ENCODE data around the gene LINC00237. TPM values are rescaled to one million over a fixed set of nuclear protein-coding genes. Genes with fewer than 3 reads are reported as not detected.

The LINC00237 gene
- total RNA-seq, 3 donors from 2014 or later: not detected

DNA sequence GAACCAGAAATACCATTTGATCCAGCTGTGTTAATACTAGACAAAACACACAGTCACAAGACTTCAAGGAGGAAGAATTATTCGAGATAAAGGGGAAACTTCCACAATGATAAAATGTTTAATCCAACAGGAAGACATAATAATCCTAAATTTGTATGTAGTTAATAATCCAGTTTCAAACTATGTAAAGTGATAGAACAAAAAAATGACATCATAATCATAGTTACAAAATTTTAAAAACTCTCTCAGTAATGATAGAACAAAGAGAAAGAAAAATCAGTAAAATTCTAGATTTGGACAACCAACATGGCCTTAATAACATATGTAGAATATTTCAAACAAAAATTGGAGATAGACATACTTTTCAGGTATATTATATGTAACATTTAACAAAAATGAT lies 38.9 kb downstream of the LINC00237 start:
- no peak for ATAC-seq
- no peak for DNase-seq
- peaks cover 6% of the 10 kb centered on the region for H3K9me3 Mint-ChIP-seq
- peaks cover 26% of the 10 kb centered on the region for H3K27me3 Mint-ChIP-seq (ENCODE audit: low read depth)
- H3K4me1 Mint-ChIP-seq (ENCODE audit: low read depth): no peaks in the 10 kb centered on the region
- H3K36me3 Mint-ChIP-seq (ENCODE audit: insufficient read depth): no peaks in the 10 kb centered on the region
- H3K4me3 Mint-ChIP-seq: no peak overlapping the region

DNA sequence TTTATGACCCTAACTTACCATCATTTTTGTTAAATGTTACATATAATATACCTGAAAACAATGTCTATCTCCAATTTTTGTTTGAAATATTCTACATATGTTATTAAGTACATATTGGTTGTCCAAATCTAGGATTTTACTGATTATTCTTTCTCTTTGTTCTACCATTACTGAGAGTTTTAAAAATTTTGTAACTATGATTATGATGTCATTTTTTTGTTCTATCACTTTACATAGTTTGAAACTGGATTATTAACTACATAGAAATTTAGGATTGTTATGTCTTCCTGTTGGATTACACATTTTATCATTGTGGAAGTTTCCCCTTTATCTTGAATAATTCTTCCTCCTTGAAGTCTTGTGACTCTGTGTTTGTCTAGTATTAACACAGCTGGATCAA lies 41.2 kb downstream of the LINC00237 start:
- Mint-ChIP-seq H3K9me3 (peaks cover 6% of the 10 kb centered on the region), H3K36me3 (ENCODE audit: insufficient read depth) (no peaks in the 10 kb centered on the region), H3K27me3 (ENCODE audit: low read depth) (peaks cover 35% of the 10 kb centered on the region), H3K4me3 (no peak overlapping the region), H3K4me1 (ENCODE audit: low read depth) (no peaks in the 10 kb centered on the region)
- DNase-seq: no peak
- no peak for ATAC-seq

DNA sequence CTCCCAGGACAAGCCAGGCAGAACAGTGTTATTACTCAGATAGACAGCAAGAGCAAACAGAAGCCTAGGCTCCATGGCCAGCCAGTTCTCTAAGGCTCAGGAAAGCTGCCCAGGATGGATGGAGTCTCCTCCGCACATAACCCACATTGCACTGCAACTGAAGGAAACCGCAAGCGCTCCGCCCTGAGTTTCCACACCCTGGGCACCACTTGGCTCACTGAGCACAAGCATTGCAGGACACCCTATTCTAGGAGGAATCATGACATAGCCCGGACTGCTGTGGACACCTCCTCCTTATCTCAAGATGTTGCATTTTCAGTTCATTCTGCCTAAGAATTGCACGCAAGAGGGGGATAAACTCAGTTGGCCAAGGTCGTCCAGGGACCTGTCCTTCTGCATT lies 42.9 kb downstream of the LINC00237 start:
- ATAC-seq: no peak
- no peaks in the 10 kb centered on the region for H3K4me1 Mint-ChIP-seq (ENCODE audit: low read depth)
- no peak overlapping the region for H3K4me3 Mint-ChIP-seq
- H3K36me3 Mint-ChIP-seq (ENCODE audit: insufficient read depth): no peaks in the 10 kb centered on the region
- DNase-seq: no peak
- peaks cover 6% of the 10 kb centered on the region for H3K9me3 Mint-ChIP-seq
- peaks cover 43% of the 10 kb centered on the region for H3K27me3 Mint-ChIP-seq (ENCODE audit: low read depth)

DNA sequence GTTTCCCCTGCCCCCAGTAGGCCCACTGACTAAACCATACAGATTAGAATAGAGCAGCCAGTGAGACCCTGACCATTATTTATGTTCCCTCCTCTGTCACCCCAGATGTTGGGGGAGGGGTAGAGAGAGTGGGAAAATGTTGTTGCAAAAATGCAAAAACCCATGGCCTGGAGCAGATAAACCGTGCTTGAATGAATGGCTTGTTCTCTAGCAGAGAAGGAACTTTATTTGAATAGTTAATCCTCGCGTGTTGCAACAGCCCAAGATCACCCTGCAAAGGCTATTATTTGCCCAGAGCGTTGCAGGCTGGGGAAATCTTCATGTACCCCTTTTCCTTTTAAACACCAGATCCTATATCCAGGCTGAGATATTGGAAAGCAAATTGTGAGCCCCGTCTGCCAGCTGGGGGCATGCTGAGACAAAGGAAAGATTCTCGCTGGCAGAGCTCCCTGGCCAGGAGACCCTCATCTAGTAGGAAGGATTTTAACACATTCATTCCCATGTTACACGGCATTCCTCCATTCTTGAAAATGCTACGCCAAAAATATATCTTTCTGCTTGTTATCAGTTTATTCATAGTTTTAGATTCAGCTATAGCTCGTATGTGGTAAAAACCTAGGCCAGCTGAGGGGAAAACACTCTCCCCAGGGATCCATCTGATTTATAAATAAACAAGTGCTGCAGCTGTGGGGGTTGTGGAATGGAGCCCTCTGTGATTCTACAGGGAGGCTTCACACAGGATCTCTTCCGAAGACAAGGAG lies 53.0 kb downstream of the LINC00237 start:
- no peaks in the 10 kb centered on the region for H3K9me3 Mint-ChIP-seq
- H3K4me3 Mint-ChIP-seq: no peak overlapping the region
- DNase-seq (no peak), ATAC-seq (no peak)
- peaks cover 25% of the 10 kb centered on the region for H3K27me3 Mint-ChIP-seq (ENCODE audit: low read depth)
- H3K36me3 Mint-ChIP-seq (ENCODE audit: insufficient read depth): no peaks in the 10 kb centered on the region
- no peaks in the 10 kb centered on the region for H3K4me1 Mint-ChIP-seq (ENCODE audit: low read depth)

DNA sequence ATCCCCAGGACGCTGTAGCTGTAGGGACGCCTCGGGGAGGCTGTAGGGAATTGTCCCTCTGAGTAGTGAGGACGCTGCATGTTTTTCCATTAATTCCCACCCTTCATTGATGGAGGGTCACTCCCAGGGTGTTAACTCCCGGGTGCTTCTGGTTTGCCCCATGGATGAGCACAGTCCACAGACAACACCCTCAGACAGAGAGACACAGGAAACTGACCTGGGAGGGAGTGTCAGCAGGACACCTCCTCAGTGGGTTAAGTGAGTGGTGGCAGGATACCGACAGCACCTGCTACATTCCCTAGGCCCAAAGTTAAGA lies 53.5 kb downstream of the LINC00237 start:
- Mint-ChIP-seq H3K4me3 (no peak overlapping the region), H3K9me3 (no peaks in the 10 kb centered on the region), H3K4me1 (ENCODE audit: low read depth) (no peaks in the 10 kb centered on the region), H3K36me3 (ENCODE audit: insufficient read depth) (no peaks in the 10 kb centered on the region), H3K27me3 (ENCODE audit: low read depth) (peaks cover 21% of the 10 kb centered on the region)
- ATAC-seq: no peak
- DNase-seq: no peak

DNA sequence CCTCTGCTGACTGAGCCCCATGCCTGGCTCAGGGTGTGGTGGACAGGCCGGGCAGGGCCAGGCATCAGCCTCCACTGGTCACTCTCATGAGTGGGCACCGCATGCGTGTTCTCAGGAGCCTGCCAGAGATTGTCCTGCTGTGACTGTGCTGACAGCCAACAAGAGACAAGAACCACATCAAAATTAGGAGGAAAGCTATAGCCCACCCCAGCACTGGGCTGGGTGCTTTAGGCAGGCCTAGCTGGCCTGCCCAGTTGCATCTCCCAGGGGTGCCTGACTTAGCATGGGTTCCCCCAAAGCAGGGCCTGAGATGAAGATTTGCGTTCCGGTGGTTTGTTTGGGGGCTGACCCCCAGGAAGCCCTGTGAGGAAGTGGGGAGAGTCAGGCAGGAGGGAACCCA lies 53.9 kb downstream of the LINC00237 start:
- no peak for DNase-seq
- Mint-ChIP-seq H3K9me3 (no peaks in the 10 kb centered on the region), H3K36me3 (ENCODE audit: insufficient read depth) (no peaks in the 10 kb centered on the region), H3K27me3 (ENCODE audit: low read depth) (peaks cover 21% of the 10 kb centered on the region), H3K4me3 (no peak overlapping the region), H3K4me1 (ENCODE audit: low read depth) (no peaks in the 10 kb centered on the region)
- no peak for ATAC-seq

DNA sequence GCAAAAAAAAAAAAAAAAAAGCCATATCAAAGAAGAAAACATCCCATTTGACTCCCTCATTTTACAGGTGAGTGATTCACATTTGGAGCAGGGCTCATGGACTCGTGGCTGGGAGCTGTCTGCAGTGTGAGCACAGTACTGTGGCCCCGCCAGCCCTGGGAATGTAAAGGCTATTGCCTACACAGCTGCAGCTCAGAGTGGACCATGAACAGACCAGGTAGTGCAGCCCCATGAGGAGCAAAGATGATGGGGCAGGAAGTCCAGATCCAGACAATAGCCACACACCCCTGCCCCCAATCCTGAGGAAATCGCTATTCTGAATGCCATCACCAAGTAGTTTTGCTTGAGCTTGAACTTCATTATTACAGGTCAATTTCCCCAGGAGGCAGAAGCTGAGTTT lies 55.4 kb downstream of the LINC00237 start:
- H3K36me3 Mint-ChIP-seq (ENCODE audit: insufficient read depth): no peaks in the 10 kb centered on the region
- ATAC-seq: no peak

DNA sequence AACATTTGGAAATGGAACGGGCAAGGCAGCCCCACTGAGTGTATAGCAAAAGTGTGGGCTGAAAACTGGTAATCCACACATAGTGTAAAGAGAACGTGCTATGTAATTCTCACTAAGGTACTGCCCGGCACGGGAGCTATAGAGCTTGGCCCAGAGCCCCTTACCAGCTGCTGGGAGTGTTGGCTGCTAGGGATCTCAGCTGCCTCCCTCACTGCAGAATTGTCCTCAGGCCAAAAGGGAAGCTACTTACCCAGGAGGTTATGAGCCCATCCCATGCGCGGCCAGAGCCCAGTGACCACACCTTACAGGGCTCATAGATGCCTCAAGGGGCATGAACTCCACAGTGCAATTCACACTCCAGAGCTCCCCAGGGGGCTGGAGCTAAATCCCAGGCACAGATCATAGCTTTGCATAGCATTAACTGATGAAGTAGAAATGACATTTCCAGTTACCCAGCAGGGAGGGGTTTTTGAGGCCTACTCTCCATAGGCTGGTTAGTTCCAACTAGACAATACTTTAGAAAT lies 56.8 kb downstream of the LINC00237 start:
- H3K9me3 Mint-ChIP-seq: no peaks in the 10 kb centered on the region
- H3K4me1 Mint-ChIP-seq (ENCODE audit: low read depth): no peaks in the 10 kb centered on the region
- no peaks in the 10 kb centered on the region for H3K36me3 Mint-ChIP-seq (ENCODE audit: insufficient read depth)
- H3K27me3 Mint-ChIP-seq (ENCODE audit: low read depth): peaks cover 31% of the 10 kb centered on the region
- DNase-seq: no peak
- no peak for ATAC-seq
- no peak overlapping the region for H3K4me3 Mint-ChIP-seq

More for the DNA sequence above, 55.4 kb downstream of the LINC00237 start:
- H3K27me3 Mint-ChIP-seq (ENCODE audit: low read depth): peaks cover 29% of the 10 kb centered on the region
- no peak overlapping the region for H3K4me3 Mint-ChIP-seq
- no peak for DNase-seq
- no peaks in the 10 kb centered on the region for H3K9me3 Mint-ChIP-seq
- no peaks in the 10 kb centered on the region for H3K4me1 Mint-ChIP-seq (ENCODE audit: low read depth)

DNA sequence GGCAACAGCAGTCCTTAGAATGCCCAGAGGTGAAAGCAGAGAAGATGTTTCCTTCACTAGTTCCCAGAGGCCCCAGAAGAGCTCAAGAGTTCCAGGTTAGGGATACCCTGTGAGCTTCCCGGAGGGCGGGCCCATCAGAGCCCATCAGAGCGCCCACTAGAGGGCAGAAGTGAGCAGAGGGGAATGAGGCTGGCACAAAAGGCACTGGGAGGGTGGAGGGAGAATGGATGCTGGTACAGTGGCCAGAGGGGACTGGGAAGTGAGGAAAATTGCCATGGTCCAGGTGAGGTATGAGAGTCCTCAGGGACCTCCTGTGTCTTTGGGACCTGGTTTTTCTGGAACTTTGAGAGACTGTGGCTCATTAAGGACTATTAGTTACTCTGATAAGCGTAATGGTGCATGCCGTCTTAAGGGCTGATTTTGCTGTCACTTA lies 57.3 kb downstream of the LINC00237 start:
- H3K4me1 Mint-ChIP-seq (ENCODE audit: low read depth): no peaks in the 10 kb centered on the region
- DNase-seq (peak; percentile 42), ATAC-seq (peak; percentile 53 to 62)
- no peaks in the 10 kb centered on the region for H3K9me3 Mint-ChIP-seq
- no peaks in the 10 kb centered on the region for H3K36me3 Mint-ChIP-seq (ENCODE audit: insufficient read depth)
- peaks cover 31% of the 10 kb centered on the region for H3K27me3 Mint-ChIP-seq (ENCODE audit: low read depth)
- H3K4me3 Mint-ChIP-seq: no peak overlapping the region

DNA sequence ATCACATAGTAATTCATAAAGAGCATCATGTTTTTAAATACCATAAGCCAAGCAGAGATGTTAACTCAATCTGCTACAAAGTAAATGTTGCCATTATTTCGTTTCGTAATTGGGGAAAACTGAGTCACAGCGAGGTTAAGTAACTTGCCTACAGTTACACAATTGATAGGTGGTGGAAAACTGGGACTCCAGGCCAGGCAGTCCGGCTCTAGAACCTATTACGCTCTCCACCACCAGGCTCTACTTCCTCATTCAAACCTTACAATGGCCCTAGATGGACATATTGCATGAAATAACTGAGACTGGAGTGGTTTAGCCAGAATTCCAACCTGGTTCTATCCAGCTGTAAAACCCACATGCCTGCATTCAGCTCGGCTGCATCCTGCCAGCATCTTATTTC lies 58.2 kb downstream of the LINC00237 start:
- Mint-ChIP-seq H3K27me3 (ENCODE audit: low read depth) (peaks cover 26% of the 10 kb centered on the region), H3K4me3 (no peak overlapping the region), H3K36me3 (ENCODE audit: insufficient read depth) (no peaks in the 10 kb centered on the region), H3K4me1 (ENCODE audit: low read depth) (no peaks in the 10 kb centered on the region), H3K9me3 (no peaks in the 10 kb centered on the region)
- DNase-seq (no peak), ATAC-seq (no peak)

DNA sequence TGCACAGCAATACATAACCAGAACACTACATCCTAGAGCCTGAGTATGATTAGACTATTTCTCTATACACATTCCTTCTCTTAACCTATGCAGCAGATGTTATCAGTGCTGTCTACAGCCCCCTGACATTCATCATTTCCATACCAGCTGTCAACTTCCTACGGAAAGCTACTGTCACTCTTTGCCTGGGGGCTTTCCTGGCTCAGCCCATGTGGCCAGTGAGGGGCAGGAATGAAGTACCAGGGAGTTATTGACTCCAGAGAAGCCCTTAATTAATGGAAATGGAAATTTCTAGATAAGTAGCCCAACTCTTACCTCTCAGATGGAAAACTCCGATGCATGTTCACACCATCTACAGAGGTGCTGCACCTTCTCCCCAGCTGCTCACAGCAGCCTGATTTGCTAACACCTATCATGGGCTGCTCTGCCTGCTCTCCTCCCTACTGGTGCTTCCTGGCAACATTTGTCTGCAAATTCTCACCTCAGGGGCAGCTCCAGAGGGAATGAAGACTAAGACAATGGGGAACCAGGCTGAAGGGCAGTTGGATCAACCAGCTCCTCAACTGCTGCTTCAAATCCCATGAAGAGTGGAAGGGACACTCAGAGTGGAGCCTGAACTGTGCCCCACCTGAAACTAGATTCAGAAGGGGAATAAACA lies 59.6 kb downstream of the LINC00237 start:
- H3K4me1 Mint-ChIP-seq (ENCODE audit: low read depth): no peaks in the 10 kb centered on the region
- H3K9me3 Mint-ChIP-seq: no peaks in the 10 kb centered on the region
- H3K36me3 Mint-ChIP-seq (ENCODE audit: insufficient read depth): no peaks in the 10 kb centered on the region
- no peak for ATAC-seq
- H3K27me3 Mint-ChIP-seq (ENCODE audit: low read depth): peaks cover 16% of the 10 kb centered on the region
- no peak overlapping the region for H3K4me3 Mint-ChIP-seq
- DNase-seq: no peak

Other genes with a start within 250 kb of the LINC00237 start
- 1 to 10 TPM; 6.7 to 7.7 (median 6.9) TPM for gene KIZ, start 19.7 kb upstream of the LINC00237 start, total RNA-seq
- 100 to 1,000 TPM in 2 of 3 donors, 10 to 100 TPM in 1; 96.9 to 109 (median 107) TPM for gene XRN2, start 197.0 kb upstream of the LINC00237 start, total RNA-seq

Measured in activated T-cell treated with anti-CD3 and anti-CD28 coated beads, Interleukin-2, amount 50 U/mL, for 4 hours (primary cell).